Measurements from ENCODE around the gene ITGB2. TPM values are rescaled to one million over a fixed set of nuclear protein-coding genes. Genes with fewer than 3 reads are reported as not detected.

The ITGB2 gene
- total and polyA plus RNA-seq, 9 donors, result 8.0 to 18.0 (median 13.4) TPM

DNA sequence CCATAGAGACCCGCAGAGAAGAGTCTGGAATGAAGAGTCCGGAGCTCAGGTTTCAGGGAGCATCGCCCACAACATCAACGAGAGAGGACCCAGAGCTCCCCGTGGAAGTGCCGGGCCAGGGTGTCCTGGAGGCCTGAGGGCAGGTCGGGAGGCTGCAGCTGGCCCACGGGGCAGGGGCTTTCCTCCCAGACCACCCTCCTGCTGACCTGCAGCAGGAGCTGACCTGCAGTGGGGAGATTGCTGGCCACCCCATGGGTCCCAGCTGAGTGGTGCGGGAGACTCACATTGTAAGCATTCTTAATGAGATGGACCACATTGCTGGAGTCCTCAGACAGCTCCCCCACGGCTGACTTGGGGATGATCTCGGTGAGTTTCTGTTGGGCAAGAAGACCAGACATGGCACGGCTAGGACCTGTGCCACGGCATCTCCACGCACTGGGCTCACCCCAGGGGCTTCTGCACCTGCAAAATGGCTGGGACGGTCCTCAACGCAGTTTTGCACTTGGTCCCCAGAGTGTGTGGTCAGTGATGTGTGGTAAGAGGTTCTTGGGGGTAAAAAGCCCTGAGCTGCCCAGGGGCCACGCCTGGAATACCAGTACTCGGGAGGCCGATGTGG lies 25.9 kb downstream of the ITGB2 start:
- DNase-seq, result no peak
- Histone ChIP-seq H3K27me3 (ENCODE audit: control insufficient read depth, insufficient read depth, low read length) (peaks cover 10% of the 10 kb centered on the region), H3K27ac (ENCODE audit: low read length) (no peak overlapping the region), H3K4me1 (ENCODE audit: control insufficient read depth, insufficient read depth, low read length) (peaks cover 2% of the 10 kb centered on the region), H3K36me3 (ENCODE audit: control insufficient read depth, insufficient read depth, low read length) (no peaks in the 10 kb centered on the region), H3K9me3 (replicated peaks; ENCODE audit: control insufficient read depth, low read depth, low read length) (no peaks in the 10 kb centered on the region), H3K4me3 (ENCODE audit: low read length) (no peak overlapping the region)
- 75% methylated on average over 15 of the region's 19 CpGs for WGBS (ENCODE audit: insufficient coverage)

DNA sequence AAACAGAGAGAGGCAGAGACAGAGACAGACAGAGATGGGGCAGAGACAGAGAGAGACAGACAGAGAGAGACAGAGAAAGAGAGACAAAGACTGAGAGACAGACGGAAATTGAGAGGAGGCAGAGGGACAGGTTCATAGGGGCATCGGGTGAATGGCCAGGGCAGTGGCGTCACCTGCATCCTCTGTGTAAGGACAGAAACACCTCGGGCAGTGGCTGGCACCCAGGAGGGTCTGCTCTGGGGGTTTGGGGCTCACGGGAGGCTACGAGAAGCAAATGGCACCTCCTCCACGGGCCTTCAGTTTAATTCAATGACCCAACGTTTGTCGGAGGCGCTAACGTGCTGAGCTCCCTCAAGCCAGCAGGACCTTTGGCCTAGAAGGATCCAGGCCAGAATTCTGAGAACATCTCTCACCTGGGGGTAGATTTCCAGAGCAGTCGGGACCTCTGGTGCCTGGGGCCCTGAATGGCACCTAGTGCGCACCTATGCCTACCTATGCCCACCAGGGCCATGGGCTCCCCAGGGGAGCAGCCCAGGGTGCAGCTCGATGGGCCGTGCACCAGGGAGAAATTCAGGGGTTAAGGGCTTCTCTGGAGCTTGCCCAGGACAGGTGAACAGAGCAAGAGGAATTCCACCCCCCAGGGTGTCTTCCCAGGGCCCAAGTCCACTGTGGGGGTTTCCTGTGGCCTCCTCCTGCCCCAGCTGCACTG lies 26.6 kb downstream of the ITGB2 start:
- H3K4me3 ChIP-seq (ENCODE audit: low read length), result no peak overlapping the region
- H3K27ac ChIP-seq (ENCODE audit: low read length), result no peak overlapping the region
- H3K4me1 ChIP-seq (ENCODE audit: control insufficient read depth, insufficient read depth, low read length), result no peaks in the 10 kb centered on the region
- DNase-seq, result no peak
- peaks cover 10% of the 10 kb centered on the region for H3K27me3 ChIP-seq (ENCODE audit: control insufficient read depth, insufficient read depth, low read length)
- H3K9me3 ChIP-seq (replicated peaks; ENCODE audit: control insufficient read depth, low read depth, low read length), result no peaks in the 10 kb centered on the region
- WGBS (ENCODE audit: insufficient coverage), result 87% methylated on average over 15 of the region's 15 CpGs
- no peaks in the 10 kb centered on the region for H3K36me3 ChIP-seq (ENCODE audit: control insufficient read depth, insufficient read depth, low read length)

DNA sequence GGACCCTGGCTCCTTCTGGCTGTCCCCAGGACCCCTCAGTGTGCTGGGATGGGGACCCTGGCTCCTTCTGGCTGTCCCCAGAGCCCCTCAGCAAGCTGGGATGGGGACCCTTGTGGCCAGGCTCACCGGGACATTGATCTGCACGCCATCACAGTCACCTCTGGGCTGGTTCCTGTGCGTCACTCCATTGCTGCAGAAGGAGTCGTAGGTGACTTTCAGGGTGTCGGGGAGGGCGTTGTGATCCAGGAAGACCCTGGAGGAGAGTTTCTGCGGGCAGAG lies 27.5 kb downstream of the ITGB2 start:
- WGBS (ENCODE audit: insufficient coverage), result 81% methylated on average over 6 of the region's 7 CpGs
- peaks cover 7% of the 10 kb centered on the region for H3K27me3 ChIP-seq (ENCODE audit: control insufficient read depth, insufficient read depth, low read length)
- no peak overlapping the region for H3K4me3 ChIP-seq (ENCODE audit: low read length)
- H3K27ac ChIP-seq (ENCODE audit: low read length), result no peak overlapping the region
- H3K4me1 ChIP-seq (ENCODE audit: control insufficient read depth, insufficient read depth, low read length), result no peaks in the 10 kb centered on the region
- H3K9me3 ChIP-seq (replicated peaks; ENCODE audit: control insufficient read depth, low read depth, low read length), result no peaks in the 10 kb centered on the region
- no peaks in the 10 kb centered on the region for H3K36me3 ChIP-seq (ENCODE audit: control insufficient read depth, insufficient read depth, low read length)
- no peak for DNase-seq

DNA sequence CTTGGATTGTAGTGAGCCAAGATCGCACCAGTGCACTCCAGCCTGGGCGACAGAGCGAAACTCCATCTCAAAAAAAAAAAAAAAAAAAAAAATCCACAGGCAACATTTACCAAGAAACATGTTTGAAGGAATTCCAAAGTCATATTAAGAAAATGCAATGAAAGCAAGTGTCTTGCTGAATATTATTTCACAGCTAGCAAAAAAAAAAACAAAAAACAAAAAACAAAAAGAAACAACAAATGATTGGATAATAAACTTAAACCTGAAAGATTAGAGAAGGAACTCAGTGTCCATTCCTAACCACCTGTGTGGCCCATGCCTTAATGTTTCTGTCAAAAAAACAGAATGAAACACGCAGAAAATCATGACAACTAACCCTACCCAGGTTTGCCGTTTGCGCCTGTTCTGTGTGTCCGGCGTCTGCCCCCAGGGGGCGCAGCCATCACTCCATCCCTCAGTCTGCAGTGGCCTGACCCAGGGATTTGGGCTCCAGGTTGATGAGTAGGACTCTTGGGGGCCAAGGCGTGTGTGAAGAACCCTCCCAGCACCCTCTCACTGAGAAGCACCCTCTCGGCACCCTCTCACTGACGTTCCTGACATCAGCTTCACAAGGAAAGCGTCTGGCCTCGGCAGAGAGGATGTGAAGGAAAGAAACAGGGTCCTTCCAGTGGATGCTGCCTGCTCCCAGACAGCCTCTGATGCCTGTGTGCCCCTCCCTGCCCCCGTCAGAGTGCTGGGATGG lies 28.0 kb downstream of the ITGB2 start:
- no peaks in the 10 kb centered on the region for H3K36me3 ChIP-seq (ENCODE audit: control insufficient read depth, insufficient read depth, low read length)
- 46% methylated on average over 1 of the region's 15 CpGs for WGBS (ENCODE audit: insufficient coverage)
- no peaks in the 10 kb centered on the region for H3K4me1 ChIP-seq (ENCODE audit: control insufficient read depth, insufficient read depth, low read length)
- H3K9me3 ChIP-seq (replicated peaks; ENCODE audit: control insufficient read depth, low read depth, low read length), result no peaks in the 10 kb centered on the region
- H3K27ac ChIP-seq (ENCODE audit: low read length), result no peak overlapping the region
- peaks cover 7% of the 10 kb centered on the region for H3K27me3 ChIP-seq (ENCODE audit: control insufficient read depth, insufficient read depth, low read length)
- DNase-seq, result peak; percentile 46
- no peak overlapping the region for H3K4me3 ChIP-seq (ENCODE audit: low read length)

DNA sequence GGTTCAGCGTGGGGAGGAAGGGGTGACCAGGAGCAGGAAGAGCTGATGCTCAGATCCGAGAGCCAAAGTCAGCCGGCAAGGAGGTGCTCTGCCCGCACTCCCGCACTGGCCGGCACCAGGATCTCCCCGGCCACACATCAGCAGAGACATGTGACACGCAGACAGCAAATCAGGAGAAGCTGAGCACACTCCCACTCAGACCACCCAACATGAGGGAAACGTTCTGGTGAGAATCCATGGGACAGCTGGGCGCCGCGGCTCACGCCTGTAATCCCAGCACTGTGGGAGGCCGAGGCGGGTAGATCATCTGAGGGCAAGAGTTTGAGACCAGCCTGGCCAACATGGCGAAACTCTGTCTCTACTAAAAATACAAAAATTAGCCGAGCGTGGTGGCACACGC lies 28.6 kb downstream of the ITGB2 start:
- peak; percentile 31 for DNase-seq
- H3K36me3 ChIP-seq (ENCODE audit: control insufficient read depth, insufficient read depth, low read length), result no peaks in the 10 kb centered on the region
- 46% methylated on average over 12 of the region's 19 CpGs for WGBS (ENCODE audit: insufficient coverage)

DNA sequence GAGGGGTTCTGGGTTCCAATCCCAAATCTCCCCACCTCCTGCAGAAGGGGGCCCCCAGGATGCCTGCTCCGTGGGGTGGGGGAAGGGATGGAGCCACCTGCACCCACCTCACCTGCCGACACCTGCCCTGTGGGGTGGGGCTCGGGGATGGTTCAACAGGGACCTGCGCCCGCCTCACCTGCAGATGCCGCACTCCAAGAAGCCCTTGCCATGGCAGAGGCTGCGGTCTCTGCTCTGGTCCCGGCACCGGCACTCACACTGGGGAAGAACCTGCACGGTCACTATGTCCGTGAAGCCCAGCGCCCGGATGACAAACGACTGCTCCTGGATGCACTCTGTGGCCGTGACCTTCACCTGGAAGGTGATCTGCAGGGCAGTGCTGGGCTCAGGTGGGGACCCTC lies 29.1 kb downstream of the ITGB2 start:
- H3K27ac ChIP-seq (ENCODE audit: low read length), result no peak overlapping the region
- no peak for DNase-seq
- H3K27me3 ChIP-seq (ENCODE audit: control insufficient read depth, insufficient read depth, low read length), result peaks cover 7% of the 10 kb centered on the region
- no peaks in the 10 kb centered on the region for H3K4me1 ChIP-seq (ENCODE audit: control insufficient read depth, insufficient read depth, low read length)
- 79% methylated on average over 12 of the region's 15 CpGs for WGBS (ENCODE audit: insufficient coverage)
- H3K36me3 ChIP-seq (ENCODE audit: control insufficient read depth, insufficient read depth, low read length), result no peaks in the 10 kb centered on the region
- no peaks in the 10 kb centered on the region for H3K9me3 ChIP-seq (replicated peaks; ENCODE audit: control insufficient read depth, low read depth, low read length)
- H3K4me3 ChIP-seq (ENCODE audit: low read length), result no peak overlapping the region

More for the DNA sequence above, 28.6 kb downstream of the ITGB2 start:
- Histone ChIP-seq H3K27me3 (ENCODE audit: control insufficient read depth, insufficient read depth, low read length) (peaks cover 7% of the 10 kb centered on the region), H3K9me3 (replicated peaks; ENCODE audit: control insufficient read depth, low read depth, low read length) (no peaks in the 10 kb centered on the region), H3K4me3 (ENCODE audit: low read length) (no peak overlapping the region), H3K4me1 (ENCODE audit: control insufficient read depth, insufficient read depth, low read length) (no peaks in the 10 kb centered on the region), H3K27ac (ENCODE audit: low read length) (no peak overlapping the region)

DNA sequence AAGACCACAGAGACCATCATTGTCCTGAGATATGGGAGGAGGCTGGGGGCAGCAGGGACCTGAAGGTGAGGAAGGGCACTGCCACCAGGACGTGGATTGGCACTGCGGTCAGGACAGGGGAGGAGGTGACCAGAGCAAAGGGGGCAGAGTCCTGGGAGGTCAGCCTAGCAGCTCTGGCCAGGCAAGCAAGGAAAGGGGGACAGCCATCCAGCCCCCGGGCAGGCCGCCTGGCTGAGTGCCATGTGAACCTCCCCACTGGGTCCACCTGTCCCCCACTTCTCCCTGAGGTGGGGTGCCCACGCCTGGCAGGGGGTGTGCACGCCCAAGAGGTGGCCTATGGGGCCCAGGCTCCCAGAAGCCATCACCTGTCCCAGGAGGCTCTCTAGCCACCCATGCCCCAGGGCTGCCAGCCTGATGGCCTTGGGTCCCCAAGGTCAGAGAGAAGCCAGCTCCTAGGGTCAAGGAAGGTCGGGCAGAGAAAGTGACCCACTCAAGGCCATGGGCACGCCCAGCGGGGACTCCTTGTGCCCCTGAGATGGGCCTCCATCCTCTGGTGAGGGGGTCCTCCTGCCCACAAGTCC lies 29.6 kb downstream of the ITGB2 start:
- H3K36me3 ChIP-seq (ENCODE audit: control insufficient read depth, insufficient read depth, low read length), result no peaks in the 10 kb centered on the region
- 73% methylated on average over 8 of the region's 9 CpGs for WGBS (ENCODE audit: insufficient coverage)
- DNase-seq, result no peak
- no peaks in the 10 kb centered on the region for H3K4me1 ChIP-seq (ENCODE audit: control insufficient read depth, insufficient read depth, low read length)
- H3K27ac ChIP-seq (ENCODE audit: low read length), result no peak overlapping the region
- H3K27me3 ChIP-seq (ENCODE audit: control insufficient read depth, insufficient read depth, low read length), result peaks cover 8% of the 10 kb centered on the region
- no peaks in the 10 kb centered on the region for H3K9me3 ChIP-seq (replicated peaks; ENCODE audit: control insufficient read depth, low read depth, low read length)
- H3K4me3 ChIP-seq (ENCODE audit: low read length), result no peak overlapping the region

DNA sequence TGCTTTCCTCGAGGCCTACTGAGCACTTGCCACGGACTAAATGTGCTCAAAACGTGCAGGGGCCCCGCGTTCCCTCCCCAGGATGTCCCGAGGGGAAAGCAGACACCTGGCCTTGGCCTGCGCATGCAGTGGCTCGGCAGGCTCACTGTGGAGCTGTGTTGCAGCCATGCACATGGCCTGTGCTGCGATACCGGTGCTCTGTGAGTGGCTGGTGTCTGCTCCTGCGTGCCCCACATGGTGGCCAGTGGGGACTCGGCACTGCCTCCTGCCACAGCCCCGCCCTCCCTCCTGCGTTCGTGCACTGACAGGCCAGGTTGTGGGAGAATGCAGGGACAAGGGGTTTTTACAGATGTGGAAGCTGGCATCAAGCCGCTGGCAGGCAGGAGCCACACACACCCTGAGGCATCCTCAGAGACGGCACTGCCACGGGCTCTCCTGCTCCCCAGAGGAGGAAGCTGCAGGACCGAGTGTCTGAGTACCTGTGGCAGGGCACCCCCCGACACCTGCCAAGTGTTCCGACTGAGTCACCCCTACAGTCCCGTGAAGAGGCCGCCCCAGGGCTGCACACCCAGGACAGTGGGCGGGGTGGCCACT lies 30.3 kb downstream of the ITGB2 start:
- Histone ChIP-seq H3K4me3 (ENCODE audit: low read length) (no peak overlapping the region), H3K27ac (ENCODE audit: low read length) (no peak overlapping the region), H3K9me3 (replicated peaks; ENCODE audit: control insufficient read depth, low read depth, low read length) (no peaks in the 10 kb centered on the region), H3K27me3 (ENCODE audit: control insufficient read depth, insufficient read depth, low read length) (peaks cover 12% of the 10 kb centered on the region), H3K36me3 (ENCODE audit: control insufficient read depth, insufficient read depth, low read length) (no peaks in the 10 kb centered on the region), H3K4me1 (ENCODE audit: control insufficient read depth, insufficient read depth, low read length) (no peaks in the 10 kb centered on the region)
- WGBS (ENCODE audit: insufficient coverage), result 63% methylated on average over 24 of the region's 24 CpGs
- DNase-seq, result no peak

DNA sequence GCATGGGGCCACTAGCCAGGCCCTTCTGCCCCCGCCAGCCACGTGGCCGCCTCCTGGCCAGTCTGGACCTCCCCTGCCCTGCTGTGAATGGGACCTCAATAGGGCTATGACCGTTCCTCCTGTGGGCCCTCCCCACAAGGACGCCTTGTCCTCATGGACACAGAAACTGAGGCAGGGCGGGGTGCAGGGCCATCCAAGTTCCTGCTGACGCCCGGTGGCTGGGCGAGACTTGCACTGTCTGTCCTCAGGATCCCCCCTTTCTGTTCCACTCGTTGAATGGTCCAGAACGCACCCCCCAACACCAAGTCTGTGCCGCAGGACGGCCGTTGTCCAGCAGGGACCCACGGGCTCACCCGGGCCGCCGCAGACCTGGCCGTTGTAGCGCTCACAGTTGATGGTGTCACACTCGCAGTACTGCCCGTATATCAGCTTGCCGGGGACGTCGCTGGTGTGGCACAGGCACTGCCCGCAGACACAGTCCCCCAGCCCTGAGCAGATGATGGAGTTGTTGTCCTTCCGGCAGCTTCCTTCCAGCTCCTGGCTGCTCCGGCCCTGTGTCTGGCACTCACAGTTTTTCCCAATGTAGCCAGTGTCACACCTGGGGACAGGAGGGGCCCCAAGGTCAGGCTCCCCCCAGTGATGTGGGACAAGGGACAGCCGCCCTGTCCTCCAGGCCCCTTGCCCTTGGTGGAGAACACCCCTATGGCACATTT lies 30.9 kb downstream of the ITGB2 start:
- no peak overlapping the region for H3K4me3 ChIP-seq (ENCODE audit: low read length)
- H3K4me1 ChIP-seq (ENCODE audit: control insufficient read depth, insufficient read depth, low read length), result no peaks in the 10 kb centered on the region
- no peaks in the 10 kb centered on the region for H3K9me3 ChIP-seq (replicated peaks; ENCODE audit: control insufficient read depth, low read depth, low read length)
- WGBS (ENCODE audit: insufficient coverage), result 89% methylated on average over 29 of the region's 29 CpGs
- H3K27ac ChIP-seq (ENCODE audit: low read length), result no peak overlapping the region
- no peaks in the 10 kb centered on the region for H3K36me3 ChIP-seq (ENCODE audit: control insufficient read depth, insufficient read depth, low read length)
- DNase-seq, result no peak
- H3K27me3 ChIP-seq (ENCODE audit: control insufficient read depth, insufficient read depth, low read length), result peaks cover 12% of the 10 kb centered on the region

All from muscle of leg (tissue), 11 donors.